H1 (cell line): ENCODE measurements around the gene SRRM4. TPM values are rescaled to one million over a fixed set of nuclear protein-coding genes. Genes with fewer than 3 reads are reported as not detected.

ENCODE experiments used
- ASH2L ChIP-seq: fragments of 200-600, 300-600 bp; sonication (generic); IDR thresholded peaks from one replicate; pipeline ENCODE4 v1.7.1; 2017; ENCODE audit warnings: low read length
- CHD2 ChIP-seq: IDR thresholded peaks from 2 replicates; pipeline ENCODE4 v1.6.1; 2012; ENCODE audit warnings: low read length, improper control_type of control experiment
- CREB1 ChIP-seq: IDR thresholded peaks from 2 replicates; pipeline ENCODE4 v1.6.1; 2012; ENCODE audit warnings: inconsistent platforms
- CTBP2 ChIP-seq: IDR thresholded peaks from 2 replicates; pipeline ENCODE4 v1.7.0; 2011; ENCODE audit warnings: borderline replicate concordance, mild to moderate bottlenecking, moderate library complexity, mixed read lengths, low read length; ENCODE audit not compliant: insufficient read depth, insufficient read length
- EZH2 ChIP-seq: fragments of 200-600 bp; sonication (generic); IDR thresholded peaks from 2 replicates; pipeline ENCODE4 v1.7.1; 2012; ENCODE audit warnings: low read depth, mild to moderate bottlenecking, moderate library complexity, low read length, inconsistent platforms; ENCODE audit not compliant: severe bottlenecking
- JUN ChIP-seq: IDR thresholded peaks from 2 replicates; pipeline ENCODE4 v1.6.1; 2011; ENCODE audit warnings: low read depth, mild to moderate bottlenecking, improper control_type of control experiment, low read length
- KDM1A ChIP-seq: fragments of 200-600, 300-600 bp; sonication (generic); IDR thresholded peaks from 2 replicates; pipeline ENCODE4 v1.7.1; 2016; ENCODE audit warnings: mild to moderate bottlenecking, low read length, borderline replicate concordance
- KDM4A ChIP-seq: IDR thresholded peaks from one replicate; pipeline ENCODE4 v1.7.1; 2012; ENCODE audit warnings: low read depth, mild to moderate bottlenecking, moderate library complexity, low read length, inconsistent platforms; ENCODE audit not compliant: severe bottlenecking
- NANOG ChIP-seq: IDR thresholded peaks from 2 replicates; pipeline ENCODE4 v1.6.1; 2011; ENCODE audit warnings: low read length, low read depth, mild to moderate bottlenecking, inconsistent platforms; ENCODE audit not compliant: insufficient read depth, poor library complexity, severe bottlenecking
- POLR2AphosphoS5 ChIP-seq: IDR thresholded peaks from 2 replicates; pipeline ENCODE4 v1.6.1; 2011; ENCODE audit warnings: low read depth, low read length
- SP4 ChIP-seq: IDR thresholded peaks from 2 replicates; pipeline ENCODE4 v1.6.1; 2012; ENCODE audit warnings: low read length, inconsistent platforms
- SRF ChIP-seq: IDR thresholded peaks from 2 replicates; pipeline ENCODE4 v1.6.1; 2011; ENCODE audit warnings: mild to moderate bottlenecking, low read depth, low read length, moderate library complexity
- SUZ12 ChIP-seq: fragments of 200-600 bp; sonication (generic); IDR thresholded peaks from 2 replicates; pipeline ENCODE4 v1.6.1; 2012; ENCODE audit warnings: mild to moderate bottlenecking, inconsistent platforms, low read length, moderate library complexity, mixed read lengths
- TEAD4 ChIP-seq: IDR thresholded peaks from 2 replicates; pipeline ENCODE4 v1.6.1; 2012; ENCODE audit warnings: low read depth, low read length, inconsistent platforms, mixed read lengths
- polyA plus RNA-seq, 7 experiments: library from polyadenylated mRNA; depleted of rRNA in 3 of 7; stranded (reverse) in 5 of 7; unstranded in 2 of 7; fragments of >200 nt in 5 of 7; fragments of 200-250 nt in 2 of 7; gene quantifications; 1 replicate in 5 of 7; 2 replicates in 1 of 7; 4 replicates in 1 of 7; pipeline versions ENCODE4 v1.2.1 to v1.2.3, GENCODE V29; 2011 to 2013; ENCODE audit warnings: missing spikeins in 2 of 7, mixed read lengths in 2 of 7
- total RNA-seq: library from RNA; stranded (reverse); fragmentation: NEBNext Ultra II Directional; extraction: Animal tissue kit (Norgen Biotek cat#: 25700); gene quantifications from 2 replicates; pipeline ENCODE4 v1.2.1, GENCODE V29; 2021
- TF ChIP-seq, protein P1 (sequence below): IDR thresholded peaks from 2 replicates; pipeline ENCODE4 v1.6.1; 2011; ENCODE audit warnings: low read length, improper control_type of control experiment
- TF ChIP-seq, protein P2 (sequence below): IDR thresholded peaks from 2 replicates; pipeline ENCODE4 v1.6.1; 2011; ENCODE audit warnings: low read depth, mild to moderate bottlenecking, low read length; ENCODE audit not compliant: insufficient read depth
- TF ChIP-seq, protein P3 (sequence below): IDR thresholded peaks from 2 replicates; pipeline ENCODE4 v1.6.1; 2012; ENCODE audit warnings: low read length, inconsistent platforms

The SRRM4 gene
- total and polyA plus RNA-seq, 2 of the 8 experiments (the other 6 are each of a cell fraction or from before 2014, with no cell fraction given), result 0.53 to 1.1 TPM

DNA sequence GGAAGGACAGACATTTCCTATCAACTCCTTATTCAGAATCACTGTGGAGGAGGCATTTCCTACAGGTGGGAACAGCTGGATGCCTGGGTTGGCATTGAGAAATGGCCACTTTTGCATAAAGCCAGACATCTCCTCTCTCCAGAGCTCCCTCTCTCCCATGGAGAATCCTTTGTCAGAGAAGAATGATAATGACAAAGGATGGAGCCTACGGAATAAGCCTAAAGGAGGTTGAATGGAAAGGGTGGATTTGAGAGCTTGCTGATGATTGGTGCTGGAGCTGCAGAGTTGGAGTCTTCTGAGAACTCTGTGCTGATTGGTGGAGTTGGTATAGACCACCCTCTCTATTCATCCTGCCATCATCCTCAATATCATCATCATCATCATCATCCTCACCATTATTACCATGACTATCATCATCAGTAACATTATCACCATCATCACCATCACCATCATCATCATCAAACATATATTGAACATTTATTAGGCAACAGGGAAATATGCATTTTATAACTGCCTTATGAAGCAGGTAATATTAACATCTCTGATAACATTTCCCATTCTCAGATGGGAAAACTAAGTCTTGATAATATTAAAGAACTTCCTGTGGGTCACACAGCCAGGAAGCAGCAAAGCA lies 108.2 kb downstream of the SRRM4 start (continued):
- TF ChIP-seq, protein P1, sequence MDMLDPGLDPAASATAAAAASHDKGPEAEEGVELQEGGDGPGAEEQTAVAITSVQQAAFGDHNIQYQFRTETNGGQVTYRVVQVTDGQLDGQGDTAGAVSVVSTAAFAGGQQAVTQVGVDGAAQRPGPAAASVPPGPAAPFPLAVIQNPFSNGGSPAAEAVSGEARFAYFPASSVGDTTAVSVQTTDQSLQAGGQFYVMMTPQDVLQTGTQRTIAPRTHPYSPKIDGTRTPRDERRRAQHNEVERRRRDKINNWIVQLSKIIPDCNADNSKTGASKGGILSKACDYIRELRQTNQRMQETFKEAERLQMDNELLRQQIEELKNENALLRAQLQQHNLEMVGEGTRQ, result no peak
- TF ChIP-seq CTBP2 (no peak), SRF (0 out of 2 replicates have a peak, but pooled peaks have one; percentile 5), NANOG (peak; percentile 79), POLR2AphosphoS5 (0 out of 2 replicates have a peak, but pooled peaks have one; percentile 30), JUN (no peak), EZH2 (no peak), ASH2L (no peak), CREB1 (no peak), KDM1A (peak; percentile 16; the same call in 1 of the 2 replicates), KDM4A (no peak), CHD2 (peak; percentile 52), SUZ12 (no peak), SP4 (no peak), TEAD4 (no peak)
- TF ChIP-seq, protein P2, sequence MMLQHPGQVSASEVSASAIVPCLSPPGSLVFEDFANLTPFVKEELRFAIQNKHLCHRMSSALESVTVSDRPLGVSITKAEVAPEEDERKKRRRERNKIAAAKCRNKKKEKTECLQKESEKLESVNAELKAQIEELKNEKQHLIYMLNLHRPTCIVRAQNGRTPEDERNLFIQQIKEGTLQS, result no peak
- TF ChIP-seq, protein P3, sequence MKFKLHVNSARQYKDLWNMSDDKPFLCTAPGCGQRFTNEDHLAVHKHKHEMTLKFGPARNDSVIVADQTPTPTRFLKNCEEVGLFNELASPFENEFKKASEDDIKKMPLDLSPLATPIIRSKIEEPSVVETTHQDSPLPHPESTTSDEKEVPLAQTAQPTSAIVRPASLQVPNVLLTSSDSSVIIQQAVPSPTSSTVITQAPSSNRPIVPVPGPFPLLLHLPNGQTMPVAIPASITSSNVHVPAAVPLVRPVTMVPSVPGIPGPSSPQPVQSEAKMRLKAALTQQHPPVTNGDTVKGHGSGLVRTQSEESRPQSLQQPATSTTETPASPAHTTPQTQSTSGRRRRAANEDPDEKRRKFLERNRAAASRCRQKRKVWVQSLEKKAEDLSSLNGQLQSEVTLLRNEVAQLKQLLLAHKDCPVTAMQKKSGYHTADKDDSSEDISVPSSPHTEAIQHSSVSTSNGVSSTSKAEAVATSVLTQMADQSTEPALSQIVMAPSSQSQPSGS, result no peak; the same call in 1 of the 2 replicates
